HK-2 (cell line): ENCODE results near the gene ADORA2A.

Source experiments
- DNase-seq: peaks from one replicate; pipeline ENCODE4 v3.0.0-alpha.2; 2018; ENCODE audit not compliant: unreplicated experiment

Gene ADORA2A

GRCh38 chr22:24427500-24428164, at the start of gene ADORA2A:
ADORA2A (plus strand) TSS chr22:24427599; CDS start chr22:24433405, 5,806 bp downstream.
- no peak for DNase-seq

- DNase-seq, result no peak
Observed at GRCh38 chr22:24379536-24379935, 47.9 kb upstream of the ADORA2A start.

- DNase-seq, result no peak
Observed at GRCh38 chr22:24380220-24380904, 47.0 kb upstream of the ADORA2A start.

- no peak for DNase-seq
Observed at GRCh38 chr22:24380905-24381230, 46.5 kb upstream of the ADORA2A start.

GRCh38 chr22:24383061-24383460, 44.3 kb upstream of the ADORA2A start:
- DNase-seq, result no peak

GRCh38 chr22:24384131-24384530, 43.3 kb upstream of the ADORA2A start:
- DNase-seq, result no peak

GRCh38 chr22:24386937-24387471, 40.4 kb upstream of the ADORA2A start:
- DNase-seq, result no peak

GRCh38 chr22:24389680-24390079, 37.7 kb upstream of the ADORA2A start:
- DNase-seq, result no peak

- no peak for DNase-seq
Observed at GRCh38 chr22:24390156-24390555, 37.2 kb upstream of the ADORA2A start.

GRCh38 chr22:24390576-24390975, 36.8 kb upstream of the ADORA2A start:
- DNase-seq, result no peak

GRCh38 chr22:24391836-24392217, 35.6 kb upstream of the ADORA2A start:
- DNase-seq, result no peak

GRCh38 chr22:24392218-24392931, 35.0 kb upstream of the ADORA2A start:
- no peak for DNase-seq

GRCh38 chr22:24393012-24393559, 34.3 kb upstream of the ADORA2A start:
- DNase-seq, result no peak

GRCh38 chr22:24393848-24394247, 33.6 kb upstream of the ADORA2A start:
- DNase-seq, result no peak

- DNase-seq, result no peak
Observed at GRCh38 chr22:24394254-24394653, 33.1 kb upstream of the ADORA2A start.

GRCh38 chr22:24398409-24398808, 29.0 kb upstream of the ADORA2A start:
- DNase-seq, result no peak

GRCh38 chr22:24400034-24400725, 27.2 kb upstream of the ADORA2A start:
- DNase-seq, result no peak

- no peak for DNase-seq
Observed at GRCh38 chr22:24400726-24401596, 26.4 kb upstream of the ADORA2A start.

- no peak for DNase-seq
Observed at GRCh38 chr22:24401931-24402367, 25.4 kb upstream of the ADORA2A start.

GRCh38 chr22:24402460-24403192, 24.8 kb upstream of the ADORA2A start:
- DNase-seq, result peak; percentile 63
